ENCODE measurements around the gene MROH2B.

GRCh38 chr5:40962207-40962955 lies 108.8 kb downstream of the MROH2B start:
- TF ChIP-seq EZH2 (IDR thresholded peaks at IDR 0.05) (no peak), POLR2AphosphoS5 (IDR thresholded peaks at IDR 0.05; ENCODE audit: borderline replicate concordance, low read depth, low read length) (no peak)
